Gastroesophageal sphincter (tissue), 4 donors: ENCODE measurements around the gene ADAM20. TPM values are rescaled to one million over a fixed set of nuclear protein-coding genes. Genes with fewer than 3 reads are reported as not detected.
A peak's percentile ranks its signal among the peaks of the same experiment; 100 is the strongest.

Experiments used
- ATAC-seq: fragments of 150-250 bp; one replicate; pipeline ENCODE4 v1.9.1; 2016; ENCODE audit warnings: mild to moderate bottlenecking, moderate library complexity
- H3K27ac ChIP-seq, 4 donors: fragments of 200-600 bp; sonication (generic) in 3 of 4; 1 replicate in 3 of 4; 2 replicates in 1 of 4; pipeline ENCODE4 v1.5.1; 2016 to 2019
- H3K27me3 ChIP-seq: fragments of 200-600 bp; sonication (generic); one replicate; pipeline ENCODE4 v1.5.1; 2019
- H3K36me3 ChIP-seq, 2 donors: fragments of 200-600 bp; sonication (generic); one replicate each; pipeline ENCODE4 v1.5.1; 2019; ENCODE audit warnings: control low read depth in 1 of 2
- H3K4me1 ChIP-seq, 3 donors: fragments of 200-600 bp; sonication (generic); 1 replicate in 2 of 3; 2 replicates in 1 of 3; pipeline ENCODE4 v1.5.1; 2016 to 2019; ENCODE audit warnings: control low read depth in 2 of 3
- H3K4me3 ChIP-seq, 2 donors: fragments of 200-600 bp; sonication (generic); one replicate each; pipeline ENCODE4 v1.5.1; 2019; ENCODE audit warnings: mild to moderate bottlenecking in 1 of 2, moderate library complexity in 1 of 2
- H3K9me3 ChIP-seq, 3 donors: fragments of 200-600 bp; sonication (generic); one replicate each; pipeline ENCODE4 v1.5.1; 2017 to 2019; ENCODE audit warnings: control low read depth in 2 of 3
- CTCF ChIP-seq, 4 experiments: fragments of 200-600 bp in 2 of 4; fragments of 450-650 bp in 2 of 4; sonication (generic) in 1 of 4; IDR thresholded peaks; one replicate each; pipeline ENCODE4 v1.5.1; 2017 to 2019; ENCODE audit warnings: antibody characterized with exemption in 4 of 4, mild to moderate bottlenecking in 2 of 4, moderate library complexity in 2 of 4
- EP300 ChIP-seq: sonication (generic); formaldehyde crosslinking; IDR thresholded peaks from one replicate; pipeline ENCODE4 v1.6.1; 2017; ENCODE audit warnings: antibody characterized with exemption, mild to moderate bottlenecking
- POLR2A ChIP-seq, 2 donors: fragments of 450-650 bp; IDR thresholded peaks; one replicate each; pipeline ENCODE4 v1.6.1; 2017; ENCODE audit warnings: antibody characterized with exemption in 2 of 2, mild to moderate bottlenecking in 2 of 2, moderate library complexity in 1 of 2
- POLR2AphosphoS5 ChIP-seq: sonication (generic); formaldehyde crosslinking; IDR thresholded peaks from one replicate; pipeline ENCODE4 v1.6.1; 2017; ENCODE audit warnings: antibody characterized with exemption
- WGBS, 2 donors: methylation state at CpG; one replicate each; pipeline ENCODE4 v1.1.5; 2018; ENCODE audit warnings: low coverage in 1 of 2; 5-methylcytosine and 5-hydroxymethylcytosine counted together
- total RNA-seq, 4 donors: library from RNA; depleted of rRNA; stranded (reverse); fragments of >200 nt; gene quantifications; one replicate each; pipeline ENCODE4 v1.1.0, GENCODE V29; 2016

Gene ADAM20
- total RNA-seq, 4 donors from 2014 or later = 0.73 to 5.8 (median 1.6) TPM; not detected in 1

- ATAC-seq = no peak
- TF ChIP-seq EP300 = no peak
- TF ChIP-seq POLR2AphosphoS5 = no peak
- TF ChIP-seq POLR2A (IDR thresholded peaks at IDR 0.05) = no peak
- no peak for TF ChIP-seq CTCF (IDR thresholded peaks at IDR 0.05)
- Histone ChIP-seq H3K4me1 (no peaks in the 10 kb centered on the region), H3K4me3 (no peak overlapping the region), H3K36me3 (peaks cover 4 to 82% of the 10 kb centered on the region in 2 donors), H3K27me3 (no peaks in the 10 kb centered on the region), H3K27ac (no peak overlapping the region), H3K9me3 (peaks cover 0 to 8% (median 0%) of the 10 kb centered on the region in 3 donors)
- WGBS, 2 donors = 100% methylated on average over 1 of the region's 1 CpG; no CpG with 5 or more reads in 1 of the 2 donors
Observed at GRCh38 chr14:70563869-70564268, 29.1 kb upstream of the ADAM20 start.

GRCh38 chr14:70563417-70563816 is 28.6 kb upstream of the ADAM20 start:
- Histone ChIP-seq H3K4me1 (no peaks in the 10 kb centered on the region), H3K27me3 (no peaks in the 10 kb centered on the region), H3K4me3 (no peak overlapping the region), H3K9me3 (peaks cover 0 to 8% (median 0%) of the 10 kb centered on the region in 3 donors), H3K36me3 (peaks cover 4 to 84% of the 10 kb centered on the region in 2 donors), H3K27ac (no peak overlapping the region)
- no peak for ATAC-seq
- WGBS, 2 donors = 84 to 91% methylated on average over 3 to 4 of the region's 4 CpGs
- TF ChIP-seq POLR2AphosphoS5 (no peak), POLR2A (IDR thresholded peaks at IDR 0.05) (no peak), CTCF (IDR thresholded peaks at IDR 0.05) (no peak), EP300 (no peak)

- no peaks in the 10 kb centered on the region for H3K9me3 ChIP-seq
Observed at GRCh38 chr14:70558356-70558755, 23.6 kb upstream of the ADAM20 start.

GRCh38 chr14:70555890-70556289 is 21.1 kb upstream of the ADAM20 start:
- H3K4me3 ChIP-seq = peak overlapping the region in 1 of 2 donors; percentile 18
- no peak for TF ChIP-seq CTCF (IDR thresholded peaks at IDR 0.05)
- TF ChIP-seq POLR2AphosphoS5 = no peak
- TF ChIP-seq POLR2A (IDR thresholded peaks at IDR 0.05) = no peak
- H3K27ac ChIP-seq = peak overlapping the region in 1 of 4 donors; percentile 14
- H3K27me3 ChIP-seq = no peaks in the 10 kb centered on the region
- peaks cover 0 to 10% of the 10 kb centered on the region in 2 donors for H3K36me3 ChIP-seq
- ATAC-seq = no peak
- 15 to 20% methylated on average over 3 to 10 of the region's 19 CpGs for WGBS, 2 donors
- H3K4me1 ChIP-seq = peaks cover 0 to 6% (median 0%) of the 10 kb centered on the region in 3 donors
- H3K9me3 ChIP-seq = no peaks in the 10 kb centered on the region

More at GRCh38 chr14:70558356-70558755, 23.6 kb upstream of the ADAM20 start:
- peaks cover 0 to 6% (median 0%) of the 10 kb centered on the region in 3 donors for H3K4me1 ChIP-seq
- H3K36me3 ChIP-seq = peaks cover 4 to 34% of the 10 kb centered on the region in 2 donors
- ATAC-seq = no peak
- no peaks in the 10 kb centered on the region for H3K27me3 ChIP-seq
- TF ChIP-seq EP300 (no peak), POLR2A (IDR thresholded peaks at IDR 0.05) (no peak), POLR2AphosphoS5 (no peak), CTCF (IDR thresholded peaks at IDR 0.05) (no peak)
- no peak overlapping the region for H3K27ac ChIP-seq
- H3K4me3 ChIP-seq = no peak overlapping the region

- no peak for ATAC-seq
- H3K36me3 ChIP-seq = peaks cover 0 to 21% of the 10 kb centered on the region in 2 donors
- no peaks in the 10 kb centered on the region for H3K27me3 ChIP-seq
- H3K4me3 ChIP-seq = no peak overlapping the region
- H3K4me1 ChIP-seq = no peaks in the 10 kb centered on the region
- no peak for TF ChIP-seq POLR2A (IDR thresholded peaks at IDR 0.05)
- no peak overlapping the region for H3K27ac ChIP-seq
- WGBS, 2 donors = 62 to 80% methylated on average over 3 to 5 of the region's 5 CpGs
- H3K9me3 ChIP-seq = peaks cover 0 to 10% (median 0%) of the 10 kb centered on the region in 3 donors
Observed at GRCh38 chr14:70538087-70538486, 3.3 kb upstream of the ADAM20 start.
